GM18870 (cell line): ENCODE measurements around the gene GOLGA6L10.
"Not testable (repeated sequence)": the region's sequence is repeated elsewhere in the genome, so short reads cannot be mapped to it uniquely, and the experiment has no call there.

Experiments used
- ATAC-seq: cut with Tn5 transposase; IDR thresholded peaks from one replicate; pipeline ENCODE4 v1.9.1; 2021; ENCODE audit warnings: moderate library complexity; ENCODE audit not compliant: unreplicated experiment

GOLGA6L10 gene, protein sequence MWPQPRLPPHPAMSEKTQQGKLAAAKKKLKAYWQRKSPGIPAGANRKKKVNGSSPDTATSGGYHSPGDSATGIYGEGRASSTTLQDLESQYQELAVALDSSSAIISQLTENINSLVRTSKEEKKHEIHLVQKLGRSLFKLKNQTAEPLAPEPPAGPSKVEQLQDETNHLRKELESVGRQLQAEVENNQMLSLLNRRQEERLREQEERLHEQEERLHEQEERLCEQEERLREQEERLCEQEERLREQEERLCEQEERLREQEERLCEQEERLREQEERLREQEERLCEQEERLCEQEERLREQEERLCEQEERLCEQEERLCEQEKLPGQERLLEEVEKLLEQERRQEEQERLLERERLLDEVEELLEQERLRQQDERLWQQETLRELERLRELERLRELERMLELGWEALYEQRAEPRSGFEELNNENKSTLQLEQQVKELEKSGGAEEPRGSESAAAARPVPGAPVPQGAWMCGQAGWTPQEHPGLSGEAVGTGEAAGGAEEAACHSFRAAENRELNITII

DNA sequence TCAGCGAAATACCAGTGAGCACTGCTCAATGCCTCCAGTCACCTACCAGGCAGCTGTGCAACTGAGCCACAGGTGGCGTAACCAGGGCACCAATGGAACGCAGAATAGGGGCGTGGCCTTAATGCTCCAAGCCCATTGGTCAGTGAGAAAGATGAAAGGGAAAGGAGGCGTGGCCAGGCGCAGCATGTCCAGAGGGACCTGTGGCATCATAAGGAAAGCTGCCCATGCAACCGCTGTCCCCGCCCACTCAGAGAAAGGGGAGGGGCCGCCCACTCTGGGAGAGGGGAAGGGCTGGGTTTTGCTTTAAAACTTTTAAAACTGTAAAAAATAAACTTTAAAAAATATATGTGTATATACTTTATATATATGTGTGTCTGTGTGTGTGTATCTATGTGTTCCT is at the start of gene GOLGA6L10:
Gene GOLGA6L10 (minus strand): TSS at position 101 of the 400 bp plus-strand sequence. CDS start 100 bp downstream, at position 1.
- not testable (repeated sequence) for ATAC-seq

DNA sequence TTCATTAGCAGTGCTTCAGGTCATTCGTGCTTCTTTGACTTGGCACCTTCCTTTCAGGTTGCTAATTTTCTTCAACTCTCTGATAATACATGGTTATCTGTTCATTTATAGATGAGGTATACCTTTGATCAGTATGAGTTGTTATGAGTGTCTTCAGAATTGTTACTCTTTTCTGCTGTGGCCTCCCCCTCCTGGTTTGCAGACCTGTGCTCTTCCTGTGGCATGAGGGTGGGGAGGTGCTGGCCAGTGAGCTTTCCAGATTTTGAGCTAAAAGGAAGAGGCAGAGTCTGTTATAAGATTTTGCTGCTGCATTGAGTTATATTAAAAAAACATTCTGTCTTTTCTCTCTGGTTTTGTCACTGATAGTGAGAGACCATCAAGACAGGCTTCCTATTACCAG is 49.5 kb upstream of the GOLGA6L10 start:
- no peak for ATAC-seq

DNA sequence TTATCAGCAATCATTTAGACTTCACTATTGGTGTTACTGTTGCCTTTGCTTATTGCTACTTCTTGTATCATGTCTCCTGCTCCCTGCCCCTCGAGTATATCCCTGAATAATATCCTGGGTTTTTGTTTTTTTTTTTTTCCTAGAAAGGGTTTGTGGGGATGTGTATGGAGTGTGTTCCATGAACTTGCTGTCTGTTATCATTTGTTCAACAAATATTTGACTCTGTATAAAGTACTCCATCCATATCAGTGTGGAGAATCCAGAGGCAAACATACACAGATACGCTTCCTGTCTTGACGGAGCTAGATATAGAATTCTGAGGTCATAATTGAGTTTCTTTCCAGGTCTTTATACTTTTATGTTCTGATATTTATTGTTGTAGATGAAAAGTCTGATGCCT is 48.5 kb upstream of the GOLGA6L10 start:
- ATAC-seq = no peak

DNA sequence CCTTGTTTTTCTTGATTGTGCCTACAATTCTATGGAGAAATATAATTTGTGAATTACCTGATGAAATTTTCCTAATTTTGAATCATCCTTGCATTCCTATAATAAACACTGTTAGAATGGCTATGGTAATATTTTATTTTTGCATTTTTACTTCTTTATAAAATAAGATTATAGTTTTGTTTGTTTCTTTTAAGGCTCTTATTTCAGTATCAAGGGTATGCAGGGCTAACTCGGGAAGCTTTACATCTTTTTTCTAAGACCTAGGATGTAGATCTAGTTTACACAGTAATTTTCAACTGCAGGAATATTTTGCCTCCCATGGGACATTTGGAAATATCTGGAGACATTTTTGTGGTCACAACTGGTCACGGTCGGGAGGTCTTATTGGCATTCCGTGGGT is 46.5 kb upstream of the GOLGA6L10 start:
- not testable (repeated sequence) for ATAC-seq

DNA sequence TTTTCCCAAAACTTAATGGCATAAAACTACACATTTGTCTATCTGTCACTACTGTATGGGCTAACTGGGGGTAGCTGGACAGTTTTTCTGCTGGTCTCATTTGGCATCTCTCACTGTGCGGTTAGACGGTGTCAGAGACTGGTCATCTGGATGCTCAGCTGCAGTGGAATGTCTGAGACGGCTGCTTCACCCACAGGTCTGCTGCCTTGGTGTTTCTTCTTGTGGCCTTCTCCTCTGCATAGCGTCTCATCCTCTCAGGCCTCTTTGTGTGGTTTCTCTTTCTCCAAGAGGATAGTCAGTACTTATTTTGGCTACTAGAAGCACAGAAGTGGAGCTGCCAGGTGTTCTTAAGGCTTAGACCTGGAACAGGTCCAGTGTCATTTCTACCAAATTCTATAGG is 44.4 kb upstream of the GOLGA6L10 start:
- no peak for ATAC-seq

DNA sequence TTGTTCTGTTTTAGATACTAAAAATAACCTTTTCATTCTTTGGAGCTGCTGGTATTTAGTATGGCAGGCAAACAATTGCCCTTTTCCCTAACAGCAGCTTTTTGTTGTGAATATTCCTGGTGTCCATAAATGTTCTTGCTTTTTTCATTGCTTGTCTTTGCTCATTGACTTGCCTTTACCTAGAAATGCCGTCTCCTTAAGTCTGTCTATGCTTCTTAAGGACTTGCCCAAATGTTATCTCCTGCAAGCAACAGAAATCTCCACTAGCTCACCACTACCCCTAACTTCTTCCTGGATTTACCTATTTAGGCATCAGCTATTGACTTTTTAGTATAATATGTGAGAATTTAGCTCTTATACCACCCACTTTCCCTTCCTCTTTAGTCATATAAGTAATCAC is 42.8 kb upstream of the GOLGA6L10 start:
- not testable (repeated sequence) for ATAC-seq

DNA sequence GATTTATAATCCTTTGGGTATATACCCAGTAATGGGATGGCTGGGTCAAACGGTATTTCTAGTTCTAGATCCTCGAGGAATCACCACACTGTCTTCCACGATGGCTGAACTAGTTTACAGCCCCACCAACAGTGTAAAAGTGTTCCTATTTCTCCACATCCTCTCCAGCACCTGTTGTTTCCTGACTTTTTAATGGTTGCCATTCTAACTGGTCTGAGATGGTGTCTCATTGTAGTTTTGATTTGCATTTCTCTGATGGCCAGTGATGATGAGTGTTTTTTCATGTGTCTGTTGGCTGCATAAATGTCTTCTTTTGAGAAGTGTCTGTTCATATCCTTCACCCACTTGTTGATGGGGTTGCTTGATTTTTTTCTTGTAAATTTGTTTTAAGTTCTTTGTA is 40.9 kb upstream of the GOLGA6L10 start:
- not testable (repeated sequence) for ATAC-seq

DNA sequence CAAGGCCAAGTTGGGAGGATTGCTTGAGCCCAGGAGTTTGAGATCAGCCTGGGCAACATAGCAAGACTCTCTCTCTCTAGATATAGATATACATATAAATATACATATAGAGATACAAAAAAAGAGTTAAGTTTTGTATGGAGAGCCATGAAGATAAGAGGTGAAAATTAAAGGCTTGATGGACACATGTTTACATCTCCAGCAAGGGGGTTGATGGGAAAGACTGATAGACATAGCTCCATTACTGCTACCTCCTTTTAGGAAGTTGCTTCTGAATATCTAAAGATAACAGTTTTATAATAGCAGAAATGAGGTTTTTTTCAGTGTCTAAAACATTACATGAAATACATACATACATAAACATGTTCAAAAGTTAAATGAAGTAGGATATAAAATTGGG is 37.9 kb upstream of the GOLGA6L10 start:
- not testable (repeated sequence) for ATAC-seq

DNA sequence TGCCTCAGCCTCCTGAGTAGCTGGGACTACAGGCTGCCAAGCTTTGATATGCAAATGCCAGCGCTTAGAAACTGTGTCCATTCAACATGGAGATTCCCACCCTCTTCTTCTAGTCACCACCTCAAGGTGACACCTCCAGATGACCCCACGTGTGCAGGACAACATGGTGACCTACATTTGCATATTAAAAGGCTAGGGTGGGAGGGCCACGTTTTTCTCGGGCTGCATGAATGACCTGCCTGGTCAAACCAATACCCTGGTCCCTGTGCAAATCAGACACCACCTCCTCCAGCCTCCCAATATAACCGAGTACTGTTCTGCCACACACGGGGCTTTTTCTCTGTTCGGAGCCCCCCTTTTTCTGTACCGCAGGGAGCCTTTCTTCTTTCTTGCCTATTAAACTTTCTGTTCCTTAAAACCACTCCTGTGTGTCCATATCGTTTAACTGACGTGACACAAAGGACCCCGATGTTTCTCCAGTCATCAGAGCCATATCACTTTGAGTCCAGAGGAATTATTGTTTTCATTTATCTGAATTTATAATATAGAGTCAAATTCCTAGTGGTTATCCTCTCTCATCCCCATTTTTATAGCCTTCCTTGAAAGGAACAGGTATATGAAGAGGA is 32.2 kb upstream of the GOLGA6L10 start:
- not testable (repeated sequence) for ATAC-seq

DNA sequence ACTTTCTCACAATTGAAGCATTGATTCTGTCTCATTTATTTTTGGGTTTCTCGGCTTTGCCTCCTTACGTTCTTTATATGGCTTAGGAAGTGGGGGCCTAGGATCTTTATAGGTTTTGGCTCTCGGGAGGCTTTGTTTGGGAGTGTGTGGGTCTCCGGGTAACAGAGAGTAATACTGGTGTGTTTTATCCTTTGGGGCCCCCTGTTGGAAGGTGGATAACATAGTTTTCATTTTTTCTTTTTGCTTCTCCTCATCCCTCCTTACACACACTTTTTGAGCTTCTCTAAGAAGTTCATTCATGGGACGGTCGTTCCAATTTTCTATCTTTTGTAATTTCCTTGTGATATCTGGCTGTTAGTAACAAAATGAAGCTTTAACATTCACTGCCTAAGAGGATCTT is 30.3 kb upstream of the GOLGA6L10 start:
- ATAC-seq = not testable (repeated sequence)

DNA sequence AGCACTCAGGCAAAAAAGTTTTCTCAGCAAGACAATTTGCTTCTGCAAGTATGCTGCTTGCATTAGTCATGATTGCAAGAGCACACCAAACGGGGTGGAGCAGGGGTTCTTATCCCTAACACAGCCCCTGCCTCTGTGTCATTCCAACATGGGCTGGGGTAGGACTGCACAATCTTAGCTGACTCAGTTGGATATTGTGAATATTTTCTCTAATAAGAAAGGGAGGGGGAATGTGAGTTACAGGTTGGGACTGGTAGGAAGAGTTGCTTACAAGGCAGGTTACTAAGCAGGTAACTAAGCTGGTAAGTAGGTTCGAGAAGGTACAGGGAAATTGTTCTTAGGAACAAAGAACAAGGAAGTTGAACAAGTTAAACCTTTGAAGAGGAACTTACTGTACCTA is 24.4 kb upstream of the GOLGA6L10 start:
- not testable (repeated sequence) for ATAC-seq

DNA sequence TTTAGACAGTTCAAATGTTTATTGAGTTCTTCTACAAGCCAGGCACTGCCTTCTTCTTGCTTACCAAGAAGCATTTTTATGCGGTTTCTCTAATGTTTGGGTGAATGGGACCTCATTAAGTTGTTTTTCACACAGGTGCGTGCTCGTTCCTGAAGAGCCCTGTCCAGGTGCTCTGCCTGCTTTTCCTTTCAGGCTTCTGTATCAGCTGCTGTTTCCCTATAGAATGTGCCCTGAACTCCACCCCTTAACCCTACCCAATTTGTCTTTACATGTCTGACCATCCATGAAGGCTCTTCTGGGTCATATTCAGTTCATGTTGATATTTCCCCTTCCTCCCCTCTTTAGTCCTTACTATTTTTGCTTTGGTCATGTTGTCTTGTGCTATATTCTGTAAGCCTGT is 22.4 kb upstream of the GOLGA6L10 start:
- ATAC-seq = no peak

DNA sequence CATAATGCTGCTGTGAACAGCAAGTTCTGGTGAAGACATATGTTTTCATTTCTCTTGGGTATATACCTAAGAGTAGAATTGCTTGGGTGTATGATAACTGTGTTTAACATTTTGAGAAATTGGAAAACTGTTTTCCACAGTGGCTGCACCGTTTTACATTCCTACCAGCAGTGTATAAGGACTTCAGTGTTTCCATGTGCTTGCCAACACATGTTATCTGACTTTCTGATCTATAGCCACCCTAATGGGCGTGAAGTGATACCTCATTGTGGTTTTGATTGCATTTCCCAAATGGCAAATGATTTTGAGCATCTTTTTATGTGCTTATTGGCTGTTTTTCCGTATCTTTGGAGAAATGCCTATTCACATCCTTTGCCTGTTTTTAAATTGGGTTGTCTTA is 18.5 kb upstream of the GOLGA6L10 start:
- ATAC-seq = not testable (repeated sequence)

DNA sequence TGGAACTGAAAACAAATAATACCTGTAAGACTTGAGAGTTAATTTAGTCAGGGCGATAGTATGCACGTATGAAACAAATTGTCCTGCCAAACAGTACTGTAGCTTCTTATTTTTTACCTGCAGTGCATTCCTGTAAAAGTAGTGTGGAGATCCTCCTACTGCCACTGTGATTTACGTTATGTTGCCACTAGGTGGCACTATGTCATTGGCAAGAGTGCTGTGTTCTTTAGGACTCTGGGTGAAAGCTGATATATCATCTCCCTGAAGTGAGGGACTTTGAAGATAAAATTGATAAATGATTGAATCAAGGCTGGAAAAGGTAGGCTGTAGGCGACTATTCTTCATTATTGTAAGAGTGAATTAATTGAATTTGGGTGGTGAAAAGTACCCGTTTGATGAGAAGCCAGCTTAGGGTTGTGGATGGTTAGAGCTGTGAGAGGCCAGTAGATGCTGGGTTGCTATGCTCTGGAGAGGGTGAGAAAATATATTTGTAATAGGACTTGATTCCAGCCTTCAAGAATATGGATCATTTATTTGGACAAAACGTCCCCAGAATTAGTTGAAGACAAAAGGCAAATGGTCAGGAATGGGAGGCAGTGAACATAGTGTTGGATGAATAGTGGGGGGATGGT is 16.5 kb upstream of the GOLGA6L10 start:
- peak; percentile 92 for ATAC-seq

DNA sequence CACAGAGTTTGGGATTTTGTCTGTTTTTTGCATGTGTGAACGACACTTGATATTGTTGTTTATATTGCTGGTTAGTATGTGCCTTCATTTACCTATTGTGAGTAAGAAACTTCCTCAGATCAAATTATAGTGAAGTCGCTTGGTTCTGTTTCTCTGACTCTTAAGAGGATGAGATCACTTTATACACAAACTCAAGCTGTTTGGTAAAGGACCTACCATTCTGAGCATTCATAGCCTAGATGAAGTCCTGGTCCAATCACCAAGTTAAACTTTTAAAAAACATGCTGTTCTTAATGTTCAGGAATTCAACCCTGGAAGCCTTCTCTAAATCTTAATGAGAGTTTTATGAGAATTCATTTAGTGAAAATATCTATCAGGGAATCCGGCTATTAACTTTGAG is 15.3 kb upstream of the GOLGA6L10 start:
- not testable (repeated sequence) for ATAC-seq

DNA sequence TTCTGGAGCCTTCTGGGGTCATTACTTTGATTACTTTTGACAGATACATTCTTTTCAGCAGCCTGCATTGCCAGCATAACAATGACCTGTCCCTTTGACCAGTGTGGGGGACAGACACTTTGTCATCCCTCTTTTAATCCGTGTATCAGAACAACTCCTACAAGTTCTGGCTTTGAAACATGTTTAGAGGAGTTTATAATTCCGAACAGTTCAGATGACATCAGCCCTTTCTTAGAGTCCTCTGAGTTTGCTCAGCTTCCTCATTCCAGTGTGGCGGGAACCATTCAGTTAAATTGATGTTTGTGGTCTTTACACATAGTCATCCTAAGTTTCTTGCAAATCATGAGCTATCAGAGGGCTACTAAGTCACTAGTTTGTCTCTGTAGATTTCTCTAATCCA is 13.5 kb upstream of the GOLGA6L10 start:
- ATAC-seq = not testable (repeated sequence)

DNA sequence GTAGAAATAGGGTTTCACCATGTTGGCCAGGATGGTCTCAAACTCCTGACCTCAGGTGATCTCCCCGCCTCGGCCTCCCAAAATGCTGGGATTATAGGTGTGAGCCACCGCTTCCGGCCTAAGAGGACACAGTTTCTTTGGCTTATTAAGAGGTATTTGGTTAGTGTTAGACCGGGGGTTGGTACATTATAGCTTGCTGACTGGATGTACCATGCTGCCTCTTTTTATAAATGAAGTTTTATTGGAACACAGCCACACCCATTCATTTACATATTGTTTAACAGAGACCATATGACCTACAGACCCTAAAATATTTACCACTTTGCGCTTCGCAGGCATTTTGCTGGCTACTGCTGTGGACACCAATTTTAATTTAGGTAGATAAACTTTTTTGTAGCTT is 11.3 kb upstream of the GOLGA6L10 start:
- ATAC-seq = not testable (repeated sequence)

DNA sequence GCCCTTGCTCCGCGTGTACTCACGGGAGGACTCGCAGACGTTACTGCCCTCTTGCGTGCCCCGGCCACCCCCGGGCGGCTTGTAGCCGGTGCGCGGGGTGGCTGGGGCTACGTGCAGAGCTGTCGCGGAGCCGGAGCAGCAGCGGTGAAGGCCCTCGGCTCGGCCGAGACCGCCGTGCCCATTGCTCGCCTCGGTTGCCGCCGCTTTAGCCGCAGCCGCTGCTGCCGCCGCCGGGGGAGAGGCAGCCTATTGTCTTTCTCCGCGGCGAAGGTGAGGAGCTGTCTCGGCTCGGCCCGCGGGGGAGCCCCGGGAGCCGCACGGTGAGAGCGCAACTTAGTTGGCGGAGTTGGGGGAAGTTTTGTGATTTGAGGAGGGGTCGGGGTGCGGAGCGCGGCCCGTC is 5.8 kb upstream of the GOLGA6L10 start:
- ATAC-seq = not testable (repeated sequence)

DNA sequence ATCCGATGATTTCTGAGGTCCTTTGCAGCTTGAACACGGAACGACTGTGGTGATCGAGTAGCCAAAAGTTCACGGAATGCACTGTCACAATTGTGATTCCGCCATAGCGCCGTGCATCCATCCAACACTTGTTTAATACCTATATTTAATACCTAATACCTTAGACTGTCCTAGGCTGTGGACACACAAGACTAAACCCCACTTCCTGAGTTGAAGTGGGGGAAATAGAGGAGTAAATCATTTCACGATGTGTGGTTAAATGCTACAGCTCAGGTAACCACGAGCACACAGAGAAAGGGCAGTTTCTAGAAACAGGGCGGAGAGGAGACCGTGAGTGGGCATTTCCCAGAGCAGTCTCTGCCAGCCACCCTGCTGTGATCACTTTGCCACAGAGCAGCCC is 5.3 kb upstream of the GOLGA6L10 start:
- not testable (repeated sequence) for ATAC-seq

DNA sequence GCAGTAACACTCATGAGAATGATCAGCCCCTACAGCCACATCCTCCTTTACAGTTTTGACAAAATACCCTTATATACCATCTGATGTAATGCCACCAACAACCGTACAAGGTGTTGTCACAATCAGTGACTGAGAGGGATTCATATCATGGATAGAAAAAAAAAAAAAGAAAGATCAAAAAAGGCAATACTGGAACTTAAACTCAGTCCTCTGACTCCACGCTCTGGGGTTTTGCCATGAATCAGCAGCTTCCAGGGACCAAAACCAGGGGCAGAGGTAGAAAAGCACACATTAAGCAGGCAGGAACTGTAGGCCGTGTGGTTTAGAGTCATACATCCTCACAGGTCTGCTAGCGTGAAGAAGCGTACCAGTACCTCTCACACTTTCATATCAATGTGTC is 1.6 kb downstream of the GOLGA6L10 start:
- not testable (repeated sequence) for ATAC-seq

DNA sequence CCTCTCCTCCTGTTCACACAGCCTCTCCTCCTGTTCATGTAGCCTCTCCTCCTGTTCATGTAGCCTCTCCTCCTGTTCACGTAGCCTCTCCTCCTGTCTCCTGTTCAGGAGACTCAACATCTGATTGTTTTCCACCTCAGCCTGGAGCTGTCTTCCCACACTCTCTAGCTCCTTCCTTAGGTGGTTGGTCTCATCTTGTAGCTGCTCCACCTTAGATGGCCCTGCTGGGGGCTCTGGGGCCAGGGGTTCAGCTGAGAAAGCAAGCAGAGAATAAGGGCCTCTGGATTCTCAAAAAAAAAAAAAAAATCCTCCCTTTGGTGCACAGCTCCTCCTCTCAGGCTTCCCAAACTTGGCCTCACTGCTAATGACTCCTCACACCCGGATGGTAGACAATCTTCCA is 4.1 kb downstream of the GOLGA6L10 start:
- ATAC-seq = not testable (repeated sequence)

DNA sequence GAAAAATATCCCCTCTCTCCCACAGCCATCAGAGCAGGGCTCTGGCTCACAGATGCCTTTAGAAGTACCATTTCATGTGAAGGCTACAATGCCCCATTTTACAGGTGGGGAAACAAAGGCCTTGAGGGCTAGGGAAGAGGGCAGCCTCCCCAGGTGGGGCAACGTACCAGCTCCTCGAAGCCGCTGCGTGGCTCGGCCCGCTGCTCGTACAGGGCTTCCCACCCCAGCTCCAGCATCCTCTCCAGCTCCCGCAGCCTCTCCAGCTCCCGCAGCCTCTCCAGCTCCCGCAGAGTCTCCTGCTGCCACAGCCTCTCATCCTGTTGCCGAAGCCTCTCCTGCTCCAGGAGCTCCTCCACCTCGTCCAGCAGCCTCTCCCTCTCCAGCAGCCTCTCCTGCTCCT is 4.9 kb downstream of the GOLGA6L10 start:
- ATAC-seq = not testable (repeated sequence)
